HG03280 (cell line): ENCODE data around the gene KDELR3.

Experiments used
- ATAC-seq: cut with Tn5 transposase; IDR thresholded peaks from one replicate; pipeline ENCODE4 v1.9.1; 2021; ENCODE audit warnings: mild to moderate bottlenecking, moderate library complexity; ENCODE audit not compliant: unreplicated experiment

The KDELR3 gene

GRCh38 chr22:38467904-38468442 is at the start of gene KDELR3:
Gene KDELR3 (plus strand): TSS chr22:38468096. CDS start chr22:38468234, 138 bp downstream.
- ATAC-seq: no peak

GRCh38 chr22:38418589-38418988 is 49.3 kb upstream of the KDELR3 start:
- ATAC-seq: no peak

- ATAC-seq: no peak
Measured at GRCh38 chr22:38419121-38419857, 48.6 kb upstream of the KDELR3 start.

GRCh38 chr22:38419858-38420160 is 48.1 kb upstream of the KDELR3 start:
- ATAC-seq: no peak

- no peak for ATAC-seq
Measured at GRCh38 chr22:38420734-38421133, 47.2 kb upstream of the KDELR3 start.

- ATAC-seq: no peak
Measured at GRCh38 chr22:38422611-38423511, 45.0 kb upstream of the KDELR3 start.

- no peak for ATAC-seq
Measured at GRCh38 chr22:38423512-38424503, 44.1 kb upstream of the KDELR3 start.

GRCh38 chr22:38424525-38425080 is 43.3 kb upstream of the KDELR3 start:
- ATAC-seq: no peak

GRCh38 chr22:38426628-38427027 is 41.3 kb upstream of the KDELR3 start:
- ATAC-seq: no peak

DNA sequence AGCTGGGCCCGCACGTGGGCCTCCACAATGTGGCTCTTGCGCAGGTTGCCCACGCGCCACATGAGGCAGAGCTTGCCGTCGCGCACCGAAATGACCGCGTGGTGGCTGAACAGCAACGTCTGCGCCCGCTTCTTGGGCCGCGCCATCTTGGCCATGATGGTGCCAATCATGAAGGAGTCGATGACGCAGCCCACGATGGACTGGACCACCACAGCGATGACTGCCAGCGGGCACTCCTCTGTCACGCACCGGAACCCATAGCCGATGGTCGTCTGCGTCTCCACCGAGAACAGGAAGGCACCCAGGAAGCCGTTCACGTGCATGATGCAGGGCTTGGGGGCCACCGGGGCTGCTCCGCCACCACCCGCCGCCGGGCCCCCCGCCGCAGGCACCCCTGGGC is 40.4 kb upstream of the KDELR3 start:
- ATAC-seq: no peak

DNA sequence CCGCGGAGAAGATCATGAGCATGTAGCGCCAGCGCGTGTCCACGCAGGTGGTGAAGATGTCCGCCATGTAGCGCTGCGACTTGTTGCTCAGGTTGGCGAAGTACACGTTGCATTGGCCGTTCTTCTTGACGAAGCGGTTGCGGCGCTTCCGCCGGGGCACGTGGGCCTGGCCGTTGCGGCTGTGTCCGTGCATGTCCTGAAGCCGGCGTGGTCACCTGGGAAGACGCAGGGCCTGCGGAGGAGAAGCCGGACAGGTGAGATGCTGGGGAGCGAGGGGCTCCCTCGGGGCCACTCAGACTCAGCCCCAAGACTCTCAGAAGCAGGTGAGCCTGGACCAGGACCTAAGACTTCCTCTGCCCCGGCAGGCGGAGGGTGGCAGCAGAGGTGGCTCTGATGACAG is 40.0 kb upstream of the KDELR3 start:
- ATAC-seq: no peak

GRCh38 chr22:38428714-38429113 is 39.2 kb upstream of the KDELR3 start:
- no peak for ATAC-seq

GRCh38 chr22:38429499-38430068 is 38.3 kb upstream of the KDELR3 start:
- no peak for ATAC-seq

- ATAC-seq: no peak
Measured at GRCh38 chr22:38431266-38432010, 36.5 kb upstream of the KDELR3 start.

DNA sequence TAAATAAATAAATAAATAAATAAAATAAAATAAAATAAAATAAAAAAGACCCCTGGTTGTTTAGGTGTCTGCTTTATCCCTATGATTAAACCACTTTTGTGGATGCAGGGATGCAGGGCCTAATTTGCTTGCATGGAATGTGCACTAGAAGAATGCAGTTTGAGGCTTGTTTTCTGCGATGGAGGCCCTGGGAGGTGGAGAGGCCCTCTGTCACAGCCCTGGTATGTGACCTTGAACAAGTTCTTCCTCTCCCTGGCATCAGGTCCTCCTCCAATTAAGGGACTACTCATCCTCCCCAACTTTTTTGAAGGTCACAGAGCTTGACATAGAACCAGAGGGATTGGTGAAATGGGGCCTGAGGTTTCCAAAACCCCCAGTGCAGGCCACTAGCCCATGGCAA is 35.6 kb upstream of the KDELR3 start:
- ATAC-seq: no peak

- no peak for ATAC-seq
Measured at GRCh38 chr22:38433871-38434270, 34.0 kb upstream of the KDELR3 start.

DNA sequence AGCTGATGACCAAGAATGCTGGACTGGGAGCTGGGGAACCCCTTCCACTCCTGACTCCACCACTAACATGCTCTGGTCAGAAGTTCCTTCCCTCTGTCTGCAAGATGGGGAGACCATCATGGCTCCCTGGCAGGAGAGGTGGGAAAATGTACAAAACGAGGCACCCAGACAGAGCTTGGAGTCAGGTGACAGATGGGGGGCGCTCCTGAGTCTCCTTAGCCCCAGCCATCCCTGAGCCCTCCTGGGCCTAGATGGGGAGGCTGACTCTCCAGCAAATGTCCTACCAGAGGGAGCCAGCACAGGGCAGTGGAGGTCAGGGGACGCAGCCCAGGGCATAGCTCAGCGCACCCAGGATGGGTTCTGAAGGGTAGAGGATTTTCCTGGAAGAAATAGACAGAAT is 32.9 kb upstream of the KDELR3 start:
- no peak for ATAC-seq

GRCh38 chr22:38435965-38436364 is 31.9 kb upstream of the KDELR3 start:
- no peak for ATAC-seq

DNA sequence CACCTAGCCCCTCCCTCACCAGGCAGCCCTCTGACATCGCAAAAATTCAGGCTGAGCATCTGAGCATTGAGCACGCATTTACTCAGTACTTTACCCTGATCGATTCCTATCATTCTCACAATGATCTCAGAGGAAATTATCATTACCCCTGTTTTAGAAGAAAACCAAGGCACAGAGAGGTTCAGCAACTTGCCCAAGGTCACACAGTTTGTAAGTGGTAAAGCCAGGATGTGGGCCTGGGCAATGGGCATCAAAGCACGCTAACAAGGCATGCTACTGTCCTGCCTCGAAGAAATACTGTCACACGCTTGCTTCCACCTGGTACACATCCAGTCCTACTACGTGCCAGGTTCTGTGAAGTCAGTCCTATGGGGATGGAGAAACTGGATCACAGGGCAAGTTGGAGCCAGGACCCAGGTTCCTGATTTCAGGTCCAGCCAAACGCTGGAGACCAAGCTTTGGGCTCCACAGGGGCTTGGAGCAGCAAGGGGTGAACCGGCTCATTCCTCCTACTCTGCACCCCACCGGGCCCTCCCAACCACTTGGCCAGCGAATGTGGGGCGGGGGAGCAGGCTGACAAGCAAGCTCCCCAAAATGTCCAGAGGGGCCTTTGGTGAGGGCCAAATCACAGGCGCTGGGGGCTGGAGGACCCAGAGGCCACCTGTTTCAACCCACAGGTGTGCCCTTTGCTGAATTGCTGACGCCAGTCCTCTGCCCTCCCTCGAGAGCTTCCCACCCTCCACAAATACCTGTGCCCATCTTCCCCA is 31.1 kb upstream of the KDELR3 start:
- no peak for ATAC-seq
